ENCODE data around the gene COQ4. TPM values are rescaled to one million over a fixed set of nuclear protein-coding genes. Genes with fewer than 3 reads are reported as not detected.

Gene COQ4
- total RNA-seq, 1 experiment from 2014 or later = 45.3 TPM

DNA sequence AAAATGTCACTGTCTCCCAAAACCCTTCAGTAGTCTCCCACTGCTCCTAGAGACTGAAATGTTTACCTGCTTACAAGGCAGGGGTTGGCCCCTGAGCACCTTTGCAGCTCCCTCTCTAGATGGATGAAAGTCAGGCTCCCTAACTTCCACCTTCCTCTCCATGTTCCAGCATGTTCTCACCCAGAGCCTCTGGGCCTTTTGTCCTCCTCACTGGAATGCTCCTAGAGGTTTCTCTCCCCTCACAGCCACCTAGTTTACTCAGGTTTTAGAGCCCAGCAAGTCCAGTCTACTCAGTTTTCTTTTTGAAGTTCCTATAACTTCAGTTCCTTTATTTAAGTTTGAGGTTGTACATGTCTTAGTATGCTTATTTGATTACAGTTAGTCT is 47.7 kb downstream of the COQ4 start (continued):
- TF ChIP-seq STAT6 (CRISPR knock-in tag; conservative IDR thresholded peaks at IDR 0.05; ENCODE audit: low read depth) (no peak), HMGXB4 (CRISPR knock-in tag; IDR thresholded peaks at IDR 0.05) (no peak)

GRCh38 chr9:128370752-128371629 is 48.4 kb downstream of the COQ4 start, which contains the start of gene URM1:
URM1 (plus strand) TSS chr9:128371374; CDS start chr9:128371381, 7 bp downstream.
- Mint-ChIP-seq H3K27me3 (ENCODE audit: low read depth) (peaks cover 35% of the 10 kb centered on the region), H3K4me1 (peaks cover 26% of the 10 kb centered on the region), H3K27ac (peak within 1 kb of the TSS; percentile 80), H3K36me3 (no peaks in the 10 kb centered on the region), H3K9me3 (no peaks in the 10 kb centered on the region), H3K4me3 (peak within 1 kb of the TSS; percentile 95)
- ChIA-PET CTCF (interaction anchor here (0.5 to 3.9 kb wide), 17 partner anchors 9 to 363 kb away, joined by 3 to 35 read pairs (median 4); partner anchors contain the start of genes CERCAM and PKN3), POLR2A (interaction anchor here (0.6 to 1.5 kb wide), 5 partner anchors 9 to 121 kb away, joined by 3 to 8 read pairs (median 4); no protein-coding TSS in a partner anchor)
- DNase-seq (ENCODE audit: low spot score) = peak; percentile 92
- ATAC-seq = peak; percentile 89
- TF ChIP-seq, protein P1, sequence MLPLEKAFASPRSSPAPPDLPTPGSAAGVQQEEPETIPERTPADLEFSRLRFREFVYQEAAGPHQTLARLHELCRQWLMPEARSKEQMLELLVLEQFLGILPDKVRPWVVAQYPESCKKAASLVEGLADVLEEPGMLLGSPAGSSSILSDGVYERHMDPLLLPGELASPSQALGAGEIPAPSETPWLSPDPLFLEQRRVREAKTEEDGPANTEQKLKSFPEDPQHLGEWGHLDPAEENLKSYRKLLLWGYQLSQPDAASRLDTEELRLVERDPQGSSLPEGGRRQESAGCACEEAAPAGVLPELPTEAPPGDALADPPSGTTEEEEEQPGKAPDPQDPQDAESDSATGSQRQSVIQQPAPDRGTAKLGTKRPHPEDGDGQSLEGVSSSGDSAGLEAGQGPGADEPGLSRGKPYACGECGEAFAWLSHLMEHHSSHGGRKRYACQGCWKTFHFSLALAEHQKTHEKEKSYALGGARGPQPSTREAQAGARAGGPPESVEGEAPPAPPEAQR (CRISPR knock-in tag; IDR thresholded peaks at IDR 0.05) = no peak
- no peak for TF ChIP-seq GTF2I (CRISPR knock-in tag; conservative IDR thresholded peaks at IDR 0.05)
- TF ChIP-seq, protein P2, sequence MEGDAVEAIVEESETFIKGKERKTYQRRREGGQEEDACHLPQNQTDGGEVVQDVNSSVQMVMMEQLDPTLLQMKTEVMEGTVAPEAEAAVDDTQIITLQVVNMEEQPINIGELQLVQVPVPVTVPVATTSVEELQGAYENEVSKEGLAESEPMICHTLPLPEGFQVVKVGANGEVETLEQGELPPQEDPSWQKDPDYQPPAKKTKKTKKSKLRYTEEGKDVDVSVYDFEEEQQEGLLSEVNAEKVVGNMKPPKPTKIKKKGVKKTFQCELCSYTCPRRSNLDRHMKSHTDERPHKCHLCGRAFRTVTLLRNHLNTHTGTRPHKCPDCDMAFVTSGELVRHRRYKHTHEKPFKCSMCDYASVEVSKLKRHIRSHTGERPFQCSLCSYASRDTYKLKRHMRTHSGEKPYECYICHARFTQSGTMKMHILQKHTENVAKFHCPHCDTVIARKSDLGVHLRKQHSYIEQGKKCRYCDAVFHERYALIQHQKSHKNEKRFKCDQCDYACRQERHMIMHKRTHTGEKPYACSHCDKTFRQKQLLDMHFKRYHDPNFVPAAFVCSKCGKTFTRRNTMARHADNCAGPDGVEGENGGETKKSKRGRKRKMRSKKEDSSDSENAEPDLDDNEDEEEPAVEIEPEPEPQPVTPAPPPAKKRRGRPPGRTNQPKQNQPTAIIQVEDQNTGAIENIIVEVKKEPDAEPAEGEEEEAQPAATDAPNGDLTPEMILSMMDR (IDR thresholded peaks at IDR 0.05) = no peak
- TF ChIP-seq, protein P3, sequence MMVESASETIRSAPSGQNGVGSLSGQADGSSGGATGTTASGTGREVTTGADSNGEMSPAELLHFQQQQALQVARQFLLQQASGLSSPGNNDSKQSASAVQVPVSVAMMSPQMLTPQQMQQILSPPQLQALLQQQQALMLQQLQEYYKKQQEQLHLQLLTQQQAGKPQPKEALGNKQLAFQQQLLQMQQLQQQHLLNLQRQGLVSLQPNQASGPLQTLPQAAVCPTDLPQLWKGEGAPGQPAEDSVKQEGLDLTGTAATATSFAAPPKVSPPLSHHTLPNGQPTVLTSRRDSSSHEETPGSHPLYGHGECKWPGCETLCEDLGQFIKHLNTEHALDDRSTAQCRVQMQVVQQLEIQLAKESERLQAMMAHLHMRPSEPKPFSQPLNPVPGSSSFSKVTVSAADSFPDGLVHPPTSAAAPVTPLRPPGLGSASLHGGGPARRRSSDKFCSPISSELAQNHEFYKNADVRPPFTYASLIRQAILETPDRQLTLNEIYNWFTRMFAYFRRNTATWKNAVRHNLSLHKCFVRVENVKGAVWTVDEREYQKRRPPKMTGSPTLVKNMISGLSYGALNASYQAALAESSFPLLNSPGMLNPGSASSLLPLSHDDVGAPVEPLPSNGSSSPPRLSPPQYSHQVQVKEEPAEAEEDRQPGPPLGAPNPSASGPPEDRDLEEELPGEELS (CRISPR knock-in tag; IDR thresholded peaks at IDR 0.05) = 0 out of 2 replicates have a peak, but pooled peaks have one; percentile 18
- TF ChIP-seq RORB (CRISPR knock-in tag; IDR thresholded peaks at IDR 0.05) = no peak
- TF ChIP-seq ZNF121 (CRISPR knock-in tag; IDR thresholded peaks at IDR 0.05) = no peak
- no peak for TF ChIP-seq IRF2 (CRISPR knock-in tag; IDR thresholded peaks at IDR 0.05; ENCODE audit: borderline replicate concordance, low read depth)
- TF ChIP-seq SMAD4 (CRISPR knock-in tag; IDR thresholded peaks at IDR 0.05) = no peak
- TF ChIP-seq GABPB1 (CRISPR knock-in tag; IDR thresholded peaks at IDR 0.05) = peak; percentile 5; the same call in 1 of the 2 replicates
- TF ChIP-seq NR3C1 (CRISPR knock-in tag; conservative IDR thresholded peaks at IDR 0.05; ENCODE audit: low read depth) = no peak
- TF ChIP-seq, protein P4, sequence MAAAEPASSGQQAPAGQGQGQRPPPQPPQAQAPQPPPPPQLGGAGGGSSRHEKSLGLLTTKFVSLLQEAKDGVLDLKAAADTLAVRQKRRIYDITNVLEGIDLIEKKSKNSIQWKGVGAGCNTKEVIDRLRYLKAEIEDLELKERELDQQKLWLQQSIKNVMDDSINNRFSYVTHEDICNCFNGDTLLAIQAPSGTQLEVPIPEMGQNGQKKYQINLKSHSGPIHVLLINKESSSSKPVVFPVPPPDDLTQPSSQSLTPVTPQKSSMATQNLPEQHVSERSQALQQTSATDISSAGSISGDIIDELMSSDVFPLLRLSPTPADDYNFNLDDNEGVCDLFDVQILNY (CRISPR knock-in tag; IDR thresholded peaks at IDR 0.05) = no peak
- no peak for TF ChIP-seq RELA (CRISPR knock-in tag; IDR thresholded peaks at IDR 0.05; ENCODE audit: borderline replicate concordance)
- TF ChIP-seq PRDM15 (CRISPR knock-in tag; IDR thresholded peaks at IDR 0.05) = no peak
- TF ChIP-seq ZNF317 (CRISPR knock-in tag; IDR thresholded peaks at IDR 0.05; ENCODE audit: borderline replicate concordance, low read depth) = no peak
- 0 out of 2 replicates have a peak, but pooled peaks have one; percentile 38 for TF ChIP-seq ZNF232 (CRISPR knock-in tag; IDR thresholded peaks at IDR 0.05)
- TF ChIP-seq EMX1 (CRISPR knock-in tag; IDR thresholded peaks at IDR 0.05) = no peak
